ENCODE data around the gene TNFAIP8.

DNA sequence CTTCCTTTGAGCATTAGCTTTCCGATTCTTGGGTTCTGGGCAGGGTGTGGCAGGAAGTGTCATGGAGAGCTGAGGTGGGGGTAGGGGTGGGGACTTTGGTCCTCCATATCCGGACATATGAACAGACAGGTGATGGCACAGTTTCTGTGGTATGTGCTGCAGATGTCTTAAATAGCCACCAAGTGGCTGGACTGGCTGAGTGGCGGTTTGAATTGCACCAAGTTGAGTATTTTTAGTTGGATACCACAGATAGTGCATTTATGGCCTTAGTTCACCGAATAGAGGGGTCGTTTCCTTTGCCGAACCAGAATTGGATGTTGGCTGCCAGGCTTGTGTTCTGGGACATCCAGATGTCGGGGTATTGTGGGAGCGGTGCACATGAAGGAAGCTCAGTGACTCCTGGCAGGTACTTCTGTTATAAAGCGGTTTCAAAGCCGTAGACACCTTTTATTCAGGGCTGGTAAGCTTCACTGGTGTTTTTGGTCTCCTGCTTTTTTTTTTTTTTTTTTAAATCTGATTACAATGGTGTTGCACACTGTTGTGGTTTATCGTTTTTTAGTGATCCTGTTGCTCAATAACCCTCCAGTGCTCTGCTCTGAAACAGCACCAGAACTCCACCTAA, 15.1 kb upstream of the TNFAIP8 start:
- TF ChIP-seq, protein P1, sequence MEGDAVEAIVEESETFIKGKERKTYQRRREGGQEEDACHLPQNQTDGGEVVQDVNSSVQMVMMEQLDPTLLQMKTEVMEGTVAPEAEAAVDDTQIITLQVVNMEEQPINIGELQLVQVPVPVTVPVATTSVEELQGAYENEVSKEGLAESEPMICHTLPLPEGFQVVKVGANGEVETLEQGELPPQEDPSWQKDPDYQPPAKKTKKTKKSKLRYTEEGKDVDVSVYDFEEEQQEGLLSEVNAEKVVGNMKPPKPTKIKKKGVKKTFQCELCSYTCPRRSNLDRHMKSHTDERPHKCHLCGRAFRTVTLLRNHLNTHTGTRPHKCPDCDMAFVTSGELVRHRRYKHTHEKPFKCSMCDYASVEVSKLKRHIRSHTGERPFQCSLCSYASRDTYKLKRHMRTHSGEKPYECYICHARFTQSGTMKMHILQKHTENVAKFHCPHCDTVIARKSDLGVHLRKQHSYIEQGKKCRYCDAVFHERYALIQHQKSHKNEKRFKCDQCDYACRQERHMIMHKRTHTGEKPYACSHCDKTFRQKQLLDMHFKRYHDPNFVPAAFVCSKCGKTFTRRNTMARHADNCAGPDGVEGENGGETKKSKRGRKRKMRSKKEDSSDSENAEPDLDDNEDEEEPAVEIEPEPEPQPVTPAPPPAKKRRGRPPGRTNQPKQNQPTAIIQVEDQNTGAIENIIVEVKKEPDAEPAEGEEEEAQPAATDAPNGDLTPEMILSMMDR (IDR thresholded peaks at IDR 0.05; ENCODE audit: insufficient read depth, low read depth, low read length) = no peak
- no peak for TF ChIP-seq EZH2 (IDR thresholded peaks at IDR 0.05; ENCODE audit: insufficient read depth, low read length)
